VCaP (cell line): Measurements from ENCODE around the gene COPZ1.

Experiments used
- H3K27ac ChIP-seq: fragments of 450-650 bp; 2 replicates; pipeline ENCODE4 v1.5.1; 2017
- TF ChIP-seq, protein P1 (sequence below): fragments of 450-650 bp; conservative IDR thresholded peaks from 2 replicates; pipeline ENCODE4 v1.5.1; 2017; ENCODE audit warnings: mild to moderate bottlenecking, moderate library complexity

COPZ1 gene

DNA sequence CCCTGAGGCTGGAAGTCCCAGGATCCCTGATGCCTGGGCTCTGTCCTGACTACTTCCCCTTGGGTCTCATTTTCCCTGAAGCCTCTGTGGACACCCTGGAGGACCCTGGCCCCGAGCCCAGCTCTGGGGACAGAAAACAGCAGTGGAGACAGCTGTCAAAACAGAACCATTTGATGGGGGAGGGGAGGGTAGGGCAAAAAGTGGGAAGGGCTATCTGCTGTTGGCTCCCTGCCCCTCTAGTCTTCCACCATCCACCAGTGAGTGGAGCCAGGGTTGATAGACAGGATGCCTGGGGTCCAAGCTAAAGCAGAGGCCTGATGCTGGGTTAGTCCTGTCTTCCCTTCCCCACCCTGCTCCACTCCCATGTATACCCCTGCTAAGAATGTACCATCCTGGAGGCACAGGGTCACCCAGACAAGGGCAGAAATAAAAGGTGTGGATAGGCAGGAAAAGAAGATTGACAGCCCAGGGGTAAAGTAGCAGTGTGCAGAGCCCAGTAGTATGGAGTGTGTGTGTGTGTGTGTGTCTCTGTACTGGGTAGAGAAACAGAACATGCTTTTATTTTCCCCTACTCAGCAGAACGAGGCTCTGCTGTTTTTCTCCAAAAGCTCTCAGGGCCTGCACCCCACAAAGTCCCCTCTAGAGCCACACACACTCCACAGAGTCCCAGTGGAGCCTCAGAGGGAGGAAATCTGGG, 49.8 kb downstream of the COPZ1 start:
- H3K27ac ChIP-seq: no peak overlapping the region
- TF ChIP-seq, protein P1, sequence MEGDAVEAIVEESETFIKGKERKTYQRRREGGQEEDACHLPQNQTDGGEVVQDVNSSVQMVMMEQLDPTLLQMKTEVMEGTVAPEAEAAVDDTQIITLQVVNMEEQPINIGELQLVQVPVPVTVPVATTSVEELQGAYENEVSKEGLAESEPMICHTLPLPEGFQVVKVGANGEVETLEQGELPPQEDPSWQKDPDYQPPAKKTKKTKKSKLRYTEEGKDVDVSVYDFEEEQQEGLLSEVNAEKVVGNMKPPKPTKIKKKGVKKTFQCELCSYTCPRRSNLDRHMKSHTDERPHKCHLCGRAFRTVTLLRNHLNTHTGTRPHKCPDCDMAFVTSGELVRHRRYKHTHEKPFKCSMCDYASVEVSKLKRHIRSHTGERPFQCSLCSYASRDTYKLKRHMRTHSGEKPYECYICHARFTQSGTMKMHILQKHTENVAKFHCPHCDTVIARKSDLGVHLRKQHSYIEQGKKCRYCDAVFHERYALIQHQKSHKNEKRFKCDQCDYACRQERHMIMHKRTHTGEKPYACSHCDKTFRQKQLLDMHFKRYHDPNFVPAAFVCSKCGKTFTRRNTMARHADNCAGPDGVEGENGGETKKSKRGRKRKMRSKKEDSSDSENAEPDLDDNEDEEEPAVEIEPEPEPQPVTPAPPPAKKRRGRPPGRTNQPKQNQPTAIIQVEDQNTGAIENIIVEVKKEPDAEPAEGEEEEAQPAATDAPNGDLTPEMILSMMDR: no peak

DNA sequence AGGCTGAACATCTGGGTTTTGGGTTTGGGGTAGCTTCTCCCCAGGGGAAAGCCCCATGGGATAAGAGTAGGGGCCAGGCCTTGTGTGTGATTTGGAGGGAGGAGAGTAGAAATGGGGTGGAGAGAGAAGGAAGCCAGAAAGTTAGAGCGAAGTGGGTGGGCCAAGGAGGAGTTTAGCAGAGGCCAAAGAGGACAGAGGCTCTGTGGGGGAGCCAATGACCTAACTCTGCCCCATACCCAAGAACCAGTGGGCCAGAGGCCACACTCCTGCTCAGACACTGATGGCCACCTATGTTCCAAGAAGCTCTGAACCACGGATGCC, 50.3 kb downstream of the COPZ1 start:
- H3K27ac ChIP-seq: no peak overlapping the region
- TF ChIP-seq, protein P1: no peak

DNA sequence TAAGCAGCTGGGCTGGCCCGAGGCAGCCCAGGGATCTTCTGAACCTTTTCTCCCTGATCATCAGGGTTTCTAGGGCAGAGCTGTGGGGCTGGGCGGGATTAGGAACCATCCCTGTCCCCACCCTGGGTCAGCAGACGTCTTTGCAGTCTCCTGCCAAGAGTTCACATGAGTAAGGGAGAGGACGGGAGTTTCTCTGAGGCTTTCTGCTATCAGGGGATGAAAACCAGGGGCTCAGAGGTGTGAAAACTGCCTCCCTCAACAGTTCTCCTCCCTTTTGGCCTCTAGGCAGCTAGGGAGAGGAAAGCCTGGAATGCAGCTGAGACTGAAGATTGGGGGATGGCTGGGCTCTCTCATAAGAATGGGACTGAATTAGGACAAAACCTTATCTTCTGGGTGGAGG, 51.7 kb downstream of the COPZ1 start:
- TF ChIP-seq, protein P1: no peak
- H3K27ac ChIP-seq: no peak overlapping the region

DNA sequence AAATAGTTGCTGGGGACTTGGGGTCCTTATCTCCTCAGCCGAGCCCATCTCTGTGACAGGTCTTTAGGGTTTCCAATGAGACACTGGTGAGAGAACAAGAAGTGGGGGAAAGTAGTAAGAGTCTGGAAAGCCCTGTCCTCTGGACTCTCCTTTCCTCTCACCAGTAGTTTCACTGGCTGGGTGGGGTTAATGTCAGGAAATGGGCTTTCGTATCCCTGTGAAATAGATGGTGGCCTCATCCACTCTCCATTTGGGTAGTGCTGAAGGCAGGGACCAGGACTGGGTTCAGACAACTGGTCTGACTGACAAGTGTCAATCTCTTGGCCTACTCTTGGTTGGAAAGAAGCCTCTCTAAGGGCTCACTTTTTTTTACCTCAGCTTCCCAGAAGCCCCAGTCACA, 52.1 kb downstream of the COPZ1 start:
- no peak overlapping the region for H3K27ac ChIP-seq
- TF ChIP-seq, protein P1: no peak

DNA sequence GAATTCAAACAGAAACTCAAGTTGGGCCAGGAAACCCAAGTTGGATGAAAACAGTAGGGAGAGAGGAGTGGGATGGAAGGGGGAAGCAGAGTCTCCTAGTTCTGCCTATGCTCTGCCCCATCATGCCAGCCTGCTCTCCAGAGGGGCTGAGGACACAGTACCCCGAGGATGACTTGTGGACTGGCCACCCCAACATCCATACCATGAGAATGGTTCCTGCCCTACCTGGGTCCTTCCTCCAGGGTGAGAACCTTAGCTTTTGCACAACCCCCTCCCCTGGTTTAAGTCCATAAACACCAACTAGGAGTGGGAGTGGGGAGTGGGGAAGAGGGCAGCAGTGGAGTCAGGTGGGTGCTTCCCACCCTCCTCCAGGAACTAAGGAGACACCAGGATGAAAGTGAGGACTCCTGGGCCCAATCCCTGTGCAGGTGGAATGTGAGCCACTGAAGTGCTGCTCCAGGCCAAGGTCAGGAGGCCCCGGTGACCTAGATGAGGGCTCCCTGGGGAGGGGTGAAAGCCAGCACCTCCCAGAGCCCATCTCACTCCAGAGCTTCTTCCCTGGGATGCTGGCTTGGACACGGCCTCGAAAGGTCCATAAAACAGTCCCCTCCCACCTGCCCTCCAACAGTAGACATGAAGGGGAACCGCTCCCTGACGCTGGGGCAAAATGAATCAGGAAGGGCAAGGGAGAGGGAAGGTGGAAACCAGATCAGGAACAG, 53.0 kb downstream of the COPZ1 start:
- no peak overlapping the region; the same call in 1 of the 2 replicates for H3K27ac ChIP-seq
- TF ChIP-seq, protein P1: no peak

DNA sequence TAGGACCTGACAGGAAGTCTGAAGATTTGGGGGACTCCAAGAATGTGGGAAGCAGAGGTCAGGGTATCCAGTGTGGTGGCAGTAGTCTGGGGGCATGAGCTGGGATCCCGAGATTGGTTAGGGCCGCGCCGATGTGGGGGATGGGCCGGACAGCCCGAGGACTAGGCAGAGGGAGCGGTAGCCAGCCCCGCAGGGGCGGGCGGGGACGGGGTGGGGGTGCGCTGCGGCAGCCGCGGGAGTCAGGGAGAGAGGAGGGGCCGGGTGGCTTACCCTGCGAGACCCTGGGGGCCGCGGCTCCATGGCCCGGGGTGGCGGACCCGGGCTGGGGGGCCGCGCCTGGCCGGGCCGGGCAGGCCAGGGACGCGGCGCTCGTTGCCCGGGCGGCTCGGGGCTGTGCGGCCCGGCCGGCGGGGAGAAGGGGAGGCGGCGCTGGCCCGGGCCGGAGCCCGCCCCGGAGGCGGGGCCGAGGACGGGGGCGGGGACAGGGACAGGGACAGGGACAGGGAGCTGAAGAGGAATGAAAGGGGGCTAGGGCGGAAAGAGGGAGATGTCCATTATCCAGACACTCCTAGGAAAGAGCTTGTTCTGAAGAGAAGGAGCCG, 54.0 kb downstream of the COPZ1 start:
- TF ChIP-seq, protein P1: no peak

DNA sequence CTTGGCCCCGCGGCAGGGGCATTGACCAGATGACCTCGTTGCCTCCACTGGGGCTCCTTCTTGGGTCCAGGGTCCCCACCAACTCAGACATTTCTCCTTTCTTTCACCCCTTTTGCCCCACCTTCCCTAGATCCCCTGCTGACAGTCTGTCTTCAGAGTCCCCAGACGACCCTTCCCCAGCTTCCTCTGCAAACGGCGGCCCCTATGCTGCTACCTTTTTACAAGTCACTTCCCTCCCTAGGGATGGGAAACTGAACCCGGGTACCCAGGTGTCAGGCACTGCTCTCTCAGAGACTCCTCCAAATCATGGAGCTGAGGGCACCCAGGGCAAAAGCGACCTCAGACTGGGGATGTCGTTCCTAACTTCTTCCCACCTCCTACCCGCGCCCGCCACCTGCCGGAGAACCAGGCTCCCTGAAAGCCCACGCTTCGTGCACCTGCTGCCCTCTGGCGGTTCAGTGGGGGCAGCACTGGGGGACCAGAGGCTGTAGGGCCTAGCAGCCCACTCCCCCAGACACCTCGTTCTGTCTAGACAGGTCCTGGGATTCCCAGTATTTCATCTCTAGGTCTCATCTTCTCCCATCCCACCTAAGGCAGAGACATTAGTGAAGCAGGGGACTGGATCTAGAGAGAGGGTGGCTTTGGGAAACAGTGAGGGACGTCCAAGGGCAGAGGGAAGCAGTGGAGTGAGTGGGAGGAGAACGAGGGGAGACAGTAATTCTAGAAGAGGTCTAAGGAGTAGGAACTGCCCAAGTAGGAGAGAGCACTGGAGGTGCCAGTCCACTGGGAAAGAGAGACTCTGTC, 54.7 kb downstream of the COPZ1 start:
- peak overlapping the region; percentile 71 for H3K27ac ChIP-seq
- TF ChIP-seq, protein P1: peak; percentile 100

More for the DNA sequence above, 54.0 kb downstream of the COPZ1 start:
- peak overlapping the region; percentile 71 for H3K27ac ChIP-seq
